ENCODE data around the gene EFNB3. TPM values are rescaled to one million over a fixed set of nuclear protein-coding genes. Genes with fewer than 3 reads are reported as not detected.
A peak's percentile ranks its signal among the peaks of the same experiment; 100 is the strongest.

EFNB3 gene
- total and polyA plus RNA-seq, 2 of the 13 experiments (the other 11 are each of a cell fraction or from before 2014, with no cell fraction given) = 0.07 to 0.25 TPM

DNA sequence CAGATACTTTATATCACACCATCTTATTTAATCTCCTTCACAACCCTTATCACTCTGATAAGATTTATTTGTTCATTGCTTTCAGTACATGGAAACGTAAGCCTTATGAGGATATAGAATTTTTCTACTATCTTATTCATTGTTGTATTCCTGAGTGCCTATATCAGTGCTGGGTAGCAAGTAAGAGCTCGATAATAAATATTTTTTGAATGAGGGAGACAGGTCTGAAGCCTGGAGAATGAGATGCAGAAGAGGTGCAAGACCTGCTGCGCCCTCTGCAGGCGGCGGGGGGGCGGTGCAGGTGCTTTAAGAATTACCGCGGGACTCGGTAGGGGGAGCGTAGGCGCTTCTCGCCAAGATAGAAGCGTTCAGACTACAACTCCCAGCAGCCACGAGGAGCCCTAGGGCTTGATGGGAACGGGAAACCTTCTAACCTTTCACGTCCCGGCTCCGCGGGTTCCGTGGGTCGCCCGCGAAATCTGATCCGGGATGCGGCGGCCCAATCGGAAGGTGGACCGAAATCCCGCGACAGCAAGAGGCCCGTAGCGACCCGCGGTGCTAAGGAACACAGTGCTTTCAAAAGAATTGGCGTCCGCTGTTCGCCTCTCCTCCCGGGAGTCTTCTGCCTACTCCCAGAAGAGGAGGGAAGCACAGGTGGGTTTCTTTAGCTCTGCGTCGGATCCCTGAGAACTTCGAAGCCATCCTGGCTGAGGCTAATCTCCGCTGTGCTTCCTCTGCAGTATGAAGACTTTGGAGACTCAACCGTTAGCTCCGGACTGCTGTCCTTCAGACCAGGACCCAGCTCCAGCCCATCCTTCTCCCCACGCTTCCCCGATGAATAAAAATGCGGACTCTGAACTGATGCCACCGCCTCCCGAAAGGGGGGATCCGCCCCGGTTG is 16.8 kb upstream of the EFNB3 start, which contains the start of gene WRAP53 (continued):
- TF ChIP-seq, protein P1, sequence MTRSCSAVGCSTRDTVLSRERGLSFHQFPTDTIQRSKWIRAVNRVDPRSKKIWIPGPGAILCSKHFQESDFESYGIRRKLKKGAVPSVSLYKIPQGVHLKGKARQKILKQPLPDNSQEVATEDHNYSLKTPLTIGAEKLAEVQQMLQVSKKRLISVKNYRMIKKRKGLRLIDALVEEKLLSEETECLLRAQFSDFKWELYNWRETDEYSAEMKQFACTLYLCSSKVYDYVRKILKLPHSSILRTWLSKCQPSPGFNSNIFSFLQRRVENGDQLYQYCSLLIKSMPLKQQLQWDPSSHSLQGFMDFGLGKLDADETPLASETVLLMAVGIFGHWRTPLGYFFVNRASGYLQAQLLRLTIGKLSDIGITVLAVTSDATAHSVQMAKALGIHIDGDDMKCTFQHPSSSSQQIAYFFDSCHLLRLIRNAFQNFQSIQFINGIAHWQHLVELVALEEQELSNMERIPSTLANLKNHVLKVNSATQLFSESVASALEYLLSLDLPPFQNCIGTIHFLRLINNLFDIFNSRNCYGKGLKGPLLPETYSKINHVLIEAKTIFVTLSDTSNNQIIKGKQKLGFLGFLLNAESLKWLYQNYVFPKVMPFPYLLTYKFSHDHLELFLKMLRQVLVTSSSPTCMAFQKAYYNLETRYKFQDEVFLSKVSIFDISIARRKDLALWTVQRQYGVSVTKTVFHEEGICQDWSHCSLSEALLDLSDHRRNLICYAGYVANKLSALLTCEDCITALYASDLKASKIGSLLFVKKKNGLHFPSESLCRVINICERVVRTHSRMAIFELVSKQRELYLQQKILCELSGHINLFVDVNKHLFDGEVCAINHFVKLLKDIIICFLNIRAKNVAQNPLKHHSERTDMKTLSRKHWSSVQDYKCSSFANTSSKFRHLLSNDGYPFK (CRISPR knock-in tag; IDR thresholded peaks at IDR 0.05; ENCODE audit: borderline replicate concordance) = no peak
- TF ChIP-seq, protein P2, sequence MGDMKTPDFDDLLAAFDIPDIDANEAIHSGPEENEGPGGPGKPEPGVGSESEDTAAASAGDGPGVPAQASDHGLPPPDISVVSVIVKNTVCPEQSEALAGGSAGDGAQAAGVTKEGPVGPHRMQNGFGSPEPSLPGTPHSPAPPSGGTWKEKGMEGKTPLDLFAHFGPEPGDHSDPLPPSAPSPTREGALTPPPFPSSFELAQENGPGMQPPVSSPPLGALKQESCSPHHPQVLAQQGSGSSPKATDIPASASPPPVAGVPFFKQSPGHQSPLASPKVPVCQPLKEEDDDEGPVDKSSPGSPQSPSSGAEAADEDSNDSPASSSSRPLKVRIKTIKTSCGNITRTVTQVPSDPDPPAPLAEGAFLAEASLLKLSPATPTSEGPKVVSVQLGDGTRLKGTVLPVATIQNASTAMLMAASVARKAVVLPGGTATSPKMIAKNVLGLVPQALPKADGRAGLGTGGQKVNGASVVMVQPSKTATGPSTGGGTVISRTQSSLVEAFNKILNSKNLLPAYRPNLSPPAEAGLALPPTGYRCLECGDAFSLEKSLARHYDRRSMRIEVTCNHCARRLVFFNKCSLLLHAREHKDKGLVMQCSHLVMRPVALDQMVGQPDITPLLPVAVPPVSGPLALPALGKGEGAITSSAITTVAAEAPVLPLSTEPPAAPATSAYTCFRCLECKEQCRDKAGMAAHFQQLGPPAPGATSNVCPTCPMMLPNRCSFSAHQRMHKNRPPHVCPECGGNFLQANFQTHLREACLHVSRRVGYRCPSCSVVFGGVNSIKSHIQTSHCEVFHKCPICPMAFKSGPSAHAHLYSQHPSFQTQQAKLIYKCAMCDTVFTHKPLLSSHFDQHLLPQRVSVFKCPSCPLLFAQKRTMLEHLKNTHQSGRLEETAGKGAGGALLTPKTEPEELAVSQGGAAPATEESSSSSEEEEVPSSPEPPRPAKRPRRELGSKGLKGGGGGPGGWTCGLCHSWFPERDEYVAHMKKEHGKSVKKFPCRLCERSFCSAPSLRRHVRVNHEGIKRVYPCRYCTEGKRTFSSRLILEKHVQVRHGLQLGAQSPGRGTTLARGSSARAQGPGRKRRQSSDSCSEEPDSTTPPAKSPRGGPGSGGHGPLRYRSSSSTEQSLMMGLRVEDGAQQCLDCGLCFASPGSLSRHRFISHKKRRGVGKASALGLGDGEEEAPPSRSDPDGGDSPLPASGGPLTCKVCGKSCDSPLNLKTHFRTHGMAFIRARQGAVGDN (CRISPR knock-in tag; IDR thresholded peaks at IDR 0.05) = peak; percentile 59

Measured in HepG2 (cell line).